Measurements from ENCODE around the gene TTLL11.
"Not testable (repeated sequence)": the region's sequence is repeated elsewhere in the genome, so short reads cannot be mapped to it uniquely, and the experiment has no call there.

The TTLL11 gene

DNA sequence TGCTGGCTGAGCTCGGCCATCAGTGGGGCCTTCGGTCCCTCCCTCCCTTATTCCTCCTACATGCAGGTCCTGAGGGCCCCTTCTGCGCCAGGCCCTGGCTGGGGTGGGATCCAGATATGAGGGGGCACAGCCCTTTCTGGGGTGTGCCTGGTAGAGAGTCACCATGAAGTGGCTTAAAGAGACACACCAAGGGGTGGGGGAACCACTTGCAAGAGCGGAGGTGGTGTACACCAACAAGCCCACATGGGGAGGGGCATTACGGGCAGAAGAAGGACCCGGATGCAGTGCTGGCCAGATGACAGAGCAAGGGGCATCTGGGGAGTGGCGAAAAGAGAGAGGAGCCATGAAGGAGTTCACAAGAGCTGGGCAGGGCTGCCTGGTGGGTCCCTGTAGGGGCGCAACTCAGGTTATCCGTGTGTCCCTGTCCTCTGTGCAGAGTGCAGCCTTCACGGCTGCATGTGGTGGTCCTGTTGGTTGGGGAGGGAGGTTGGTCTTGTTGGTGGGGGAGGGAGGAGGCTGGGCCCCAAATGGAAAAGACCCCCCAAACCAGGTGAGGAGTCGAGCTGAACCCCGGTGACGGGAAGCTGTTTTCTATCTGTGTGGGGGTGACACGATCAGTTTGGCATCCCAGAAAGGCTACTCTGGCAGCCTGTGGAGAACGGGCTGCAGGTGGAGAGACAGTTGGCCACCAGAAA lies 283.6 kb downstream of the TTLL11 start:
- ATAC-seq, result no peak

DNA sequence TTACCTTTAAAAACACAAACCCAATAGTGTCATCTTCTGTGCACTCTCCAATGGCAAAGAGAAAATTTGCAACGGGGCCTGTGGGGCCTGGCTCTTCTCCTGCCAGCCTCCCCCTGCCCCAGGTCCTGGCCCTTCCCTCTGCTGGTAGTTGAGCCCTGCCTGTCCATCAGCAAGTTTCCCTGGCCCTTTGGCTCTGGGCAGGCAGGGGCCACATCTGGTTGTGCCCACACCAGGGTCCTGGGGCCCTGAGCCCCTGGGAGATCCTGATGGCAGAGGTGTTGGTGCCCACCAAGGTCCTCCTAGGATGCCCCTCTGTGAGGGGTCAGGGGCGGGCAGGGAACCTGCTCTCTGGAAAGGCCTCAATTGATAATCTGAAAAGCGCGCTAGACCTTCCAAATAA lies 284.3 kb downstream of the TTLL11 start:
- no peak for ATAC-seq

DNA sequence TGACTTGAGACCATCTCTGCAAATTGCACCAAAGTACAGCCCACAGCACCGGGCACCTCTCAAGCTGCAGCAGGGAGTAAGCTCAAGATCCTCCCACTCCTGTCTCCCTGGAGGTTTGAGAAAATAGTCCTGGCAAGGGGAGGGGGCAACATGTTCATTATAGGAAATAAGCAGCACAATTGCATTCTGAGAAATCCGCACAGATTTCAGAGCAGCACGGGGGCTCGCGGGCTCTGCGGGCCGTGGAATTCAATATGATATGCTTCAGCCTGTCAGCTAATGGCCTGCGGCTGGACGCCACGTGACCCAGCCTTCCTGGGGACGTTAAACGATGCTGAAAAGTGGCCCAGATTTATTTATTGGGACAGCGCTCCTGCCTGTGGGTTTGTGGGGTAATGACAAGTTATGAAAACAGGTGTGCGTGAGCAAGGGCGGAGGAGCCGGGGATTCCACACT lies 285.3 kb downstream of the TTLL11 start:
- no peak for ATAC-seq

DNA sequence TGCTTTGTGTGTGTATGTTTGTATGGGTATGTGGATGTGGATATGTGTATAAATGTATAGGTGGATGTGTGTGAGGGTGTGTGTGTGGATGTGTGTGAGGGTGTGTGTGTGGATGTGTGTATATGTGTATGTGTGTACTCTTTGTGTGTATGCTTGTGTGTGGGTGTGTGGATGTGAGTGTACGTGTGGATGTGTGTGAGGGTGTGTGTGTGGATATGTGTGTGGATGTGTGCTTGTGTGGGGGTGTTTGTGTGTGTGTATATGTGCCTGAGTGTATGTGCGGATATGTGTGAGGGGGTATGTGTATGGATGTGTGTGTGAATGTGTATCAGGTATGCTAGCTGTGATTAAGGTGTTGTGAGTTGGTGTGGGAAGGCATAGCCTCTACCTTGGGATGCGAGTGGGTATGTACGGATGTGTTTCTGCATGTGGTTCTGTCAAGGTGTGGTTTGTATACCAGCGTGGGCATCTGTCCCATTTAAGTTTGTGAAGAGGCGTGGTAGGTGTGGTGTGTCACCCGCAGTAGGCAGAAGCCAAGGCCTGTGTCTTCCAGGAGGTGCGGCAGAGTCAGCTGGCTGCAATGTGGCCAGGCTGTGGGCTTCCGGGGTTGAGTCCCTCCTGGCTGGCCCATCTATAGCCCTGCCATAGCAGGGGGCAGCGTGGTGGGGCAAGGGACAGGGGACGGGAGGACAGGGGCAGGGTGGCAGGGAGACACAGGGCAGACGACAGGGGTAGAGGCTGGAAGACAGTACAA lies 285.9 kb downstream of the TTLL11 start:
- no peak for ATAC-seq

DNA sequence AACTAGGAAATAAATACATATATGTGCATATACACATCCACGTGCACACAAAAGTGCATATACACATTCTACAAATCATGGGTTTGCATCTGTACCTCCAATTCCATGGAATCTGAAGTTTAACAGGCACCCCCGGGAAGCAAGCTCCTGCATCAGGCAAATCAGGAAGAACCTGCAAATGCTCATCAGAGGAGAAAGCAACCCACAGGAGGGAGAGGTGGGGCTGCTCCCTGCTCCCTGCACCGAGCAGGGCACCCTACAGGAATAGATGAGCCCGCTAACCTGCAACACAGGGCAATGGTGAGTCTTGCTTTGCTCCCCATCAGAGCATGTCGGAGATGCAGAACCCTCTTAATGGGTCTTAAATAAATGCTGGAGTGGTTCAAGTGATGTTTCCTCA lies 290.4 kb downstream of the TTLL11 start:
- ATAC-seq, result no peak

DNA sequence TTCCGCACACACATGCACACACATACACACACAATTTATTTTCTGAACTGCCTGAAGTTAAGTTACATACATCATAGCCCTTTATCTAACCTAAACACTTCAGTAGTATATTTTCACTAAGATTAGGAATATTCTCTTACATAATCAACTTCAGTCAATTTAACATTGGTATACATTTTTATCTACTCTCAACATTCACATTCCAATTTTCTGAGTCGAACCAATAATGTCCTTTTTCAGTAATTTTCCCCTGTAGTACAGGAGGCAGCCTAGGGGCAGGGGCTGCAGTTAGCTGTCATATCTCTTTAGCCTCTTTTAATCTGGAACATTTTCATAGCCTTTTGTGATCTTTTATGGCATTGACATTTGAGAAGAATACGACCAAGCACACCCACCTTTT lies 291.5 kb downstream of the TTLL11 start:
- ATAC-seq, result no peak

DNA sequence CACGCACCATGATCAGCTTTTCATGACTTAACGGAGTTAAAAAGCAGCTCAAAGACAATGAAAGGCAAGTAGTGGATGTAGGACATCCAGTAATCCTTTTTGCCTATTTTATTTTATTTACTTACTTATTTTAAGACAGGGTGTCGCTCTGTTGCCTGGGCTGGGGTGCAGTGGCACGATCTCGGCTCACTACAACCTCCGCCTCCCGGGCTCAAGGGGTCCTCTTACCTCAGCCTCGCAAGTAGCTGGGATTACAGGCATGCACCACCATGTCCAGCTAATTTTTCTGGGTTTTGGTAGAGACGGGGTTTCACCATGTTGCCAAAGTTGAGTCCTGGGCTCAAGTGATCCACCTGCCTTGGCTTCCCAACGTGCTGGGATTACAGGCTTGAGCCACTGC lies 292.7 kb downstream of the TTLL11 start:
- no peak for ATAC-seq

DNA sequence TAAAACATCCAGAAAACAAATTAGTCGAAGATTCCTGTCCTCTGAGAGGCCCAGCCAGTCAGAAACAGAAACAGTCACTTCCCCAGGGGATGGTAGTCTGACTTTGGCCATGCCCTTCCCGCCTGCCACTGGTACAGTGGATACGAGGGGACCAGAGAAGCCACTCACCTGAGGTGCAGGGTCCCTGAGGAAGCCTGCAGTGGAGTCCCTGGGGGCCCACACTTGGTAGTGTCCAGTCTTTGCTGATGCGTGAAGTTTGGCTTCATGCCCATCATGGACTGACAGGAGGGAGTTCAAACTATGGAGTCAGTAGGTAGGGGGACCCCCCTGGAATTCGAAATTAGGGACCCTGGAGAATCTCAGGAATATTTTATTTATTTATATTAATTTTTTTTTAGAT lies 294.2 kb downstream of the TTLL11 start:
- no peak for ATAC-seq

DNA sequence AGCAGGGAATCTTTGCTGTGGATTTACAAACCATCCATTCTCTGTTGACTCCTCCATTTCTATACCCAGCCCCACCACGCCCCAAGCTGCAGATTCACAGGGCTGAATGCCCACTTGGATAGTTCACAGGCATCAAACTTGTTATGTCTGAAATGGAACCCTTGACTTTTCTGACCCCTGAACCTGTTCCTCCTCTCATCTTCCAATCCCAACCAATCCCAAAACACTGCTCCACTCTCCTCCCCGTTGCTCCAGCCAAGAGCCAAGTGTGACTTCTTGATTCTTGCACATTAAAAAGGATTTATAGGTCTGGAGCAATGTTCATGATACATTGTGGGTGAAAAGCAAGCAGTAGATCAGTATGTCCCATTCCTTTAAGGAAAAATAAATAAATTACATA lies 296.0 kb downstream of the TTLL11 start:
- no peak for ATAC-seq

DNA sequence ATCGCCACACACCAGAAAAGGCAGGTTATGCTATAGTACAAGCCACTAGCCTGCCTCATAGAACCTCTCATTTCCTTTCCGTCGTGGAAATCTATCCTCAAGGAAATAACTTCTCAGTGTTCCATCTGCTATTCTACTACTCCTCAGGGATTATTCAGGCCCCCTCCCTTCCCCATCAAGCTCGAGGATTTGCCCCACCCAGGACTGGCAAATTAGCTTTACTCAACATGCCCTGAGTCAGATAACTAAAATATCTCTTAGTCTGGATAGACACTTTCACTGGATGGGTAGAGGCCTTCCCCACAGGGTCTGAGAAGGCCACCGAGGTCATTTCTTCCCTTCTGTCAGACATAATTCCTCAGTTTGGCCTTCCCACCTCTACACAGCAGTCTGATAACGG lies 298.8 kb downstream of the TTLL11 start:
- ATAC-seq, result not testable (repeated sequence)

DNA sequence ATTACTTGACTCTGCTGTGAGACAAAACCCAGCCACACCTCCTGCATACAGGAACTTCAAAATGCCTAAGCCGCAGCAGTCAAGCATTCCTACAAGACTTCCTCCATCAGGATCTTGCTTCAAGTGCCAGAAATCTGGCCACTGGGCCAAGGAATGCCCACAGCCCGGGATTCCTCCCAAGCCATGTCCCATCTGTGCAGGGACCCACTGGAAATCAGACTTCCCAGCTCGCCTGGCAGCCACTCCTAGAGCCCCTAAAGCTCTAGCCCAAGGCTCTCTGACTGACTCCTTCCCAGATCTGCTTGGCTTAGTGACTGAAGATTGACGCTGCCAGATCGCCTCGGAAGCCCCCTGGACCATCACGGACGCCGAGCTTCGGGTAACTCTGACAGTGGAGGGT lies 300.6 kb downstream of the TTLL11 start:
- ATAC-seq, result not testable (repeated sequence)

DNA sequence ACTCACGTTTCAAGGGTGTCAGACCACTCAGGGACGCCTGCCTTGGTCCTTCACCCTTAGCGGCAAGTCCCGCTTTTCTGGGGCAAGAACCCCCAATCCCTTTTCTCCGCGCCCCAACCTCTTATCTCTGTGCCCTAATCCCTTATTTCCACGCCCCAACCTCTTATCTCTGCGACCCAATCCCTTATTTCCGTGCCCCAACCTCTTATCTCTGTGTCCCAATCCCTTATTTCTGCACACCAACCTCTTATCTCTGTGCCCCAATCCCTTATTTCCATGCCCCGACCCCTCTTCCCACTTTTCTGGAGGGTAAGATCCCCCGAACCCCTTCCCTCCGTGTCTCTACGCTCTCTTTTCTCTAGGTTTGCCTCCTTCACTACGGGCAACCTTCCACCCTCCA lies 302.3 kb downstream of the TTLL11 start:
- ATAC-seq, result no peak

DNA sequence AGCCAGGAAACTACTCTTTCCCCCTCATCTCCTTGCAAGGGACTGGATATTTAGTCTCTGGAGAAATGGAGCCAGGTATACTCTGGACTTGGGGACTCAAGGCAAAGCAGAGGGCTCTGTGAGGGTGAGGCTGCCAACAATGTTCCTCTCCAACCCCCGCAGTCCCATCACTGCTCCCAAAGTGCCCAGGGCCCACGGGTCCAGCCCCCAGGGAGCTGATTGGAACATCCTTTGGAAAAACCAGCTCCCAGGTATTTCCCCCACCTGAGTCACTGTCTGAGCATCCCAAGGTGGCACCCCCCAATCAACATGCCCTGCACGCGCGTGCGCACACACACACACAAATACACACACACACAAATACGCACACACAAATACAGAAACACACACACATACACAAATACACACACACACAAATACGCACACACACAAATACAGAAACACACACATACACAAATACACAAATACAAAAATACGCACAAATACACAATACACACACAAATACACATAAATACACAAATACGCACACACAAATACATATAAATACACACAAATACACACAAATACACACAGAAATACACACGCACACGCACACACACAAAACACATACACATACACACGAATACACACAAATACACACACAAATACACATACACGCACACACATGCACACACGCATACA lies 304.3 kb downstream of the TTLL11 start:
- ATAC-seq, result no peak

DNA sequence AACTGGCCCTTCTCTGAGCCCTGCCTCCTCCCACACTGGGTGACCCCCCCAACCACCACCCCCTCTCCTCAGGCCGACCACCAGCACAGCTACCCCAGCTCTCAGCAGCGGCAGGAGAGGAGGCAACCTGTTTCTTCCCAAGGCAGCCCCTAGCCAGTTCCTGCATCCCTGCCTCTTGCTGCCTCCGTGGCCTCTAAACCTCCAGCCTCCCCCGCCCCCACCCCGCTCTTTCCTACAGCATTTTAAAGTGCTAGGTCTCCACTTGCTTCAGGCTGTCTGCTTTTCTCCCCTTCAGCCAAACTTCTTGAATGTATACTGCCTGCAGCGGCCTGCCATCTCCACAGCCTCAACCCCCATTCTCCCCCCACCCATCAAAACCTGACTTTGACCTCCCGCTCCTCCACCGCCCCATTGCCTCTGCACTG lies 306.1 kb downstream of the TTLL11 start:
- ATAC-seq, result no peak

DNA sequence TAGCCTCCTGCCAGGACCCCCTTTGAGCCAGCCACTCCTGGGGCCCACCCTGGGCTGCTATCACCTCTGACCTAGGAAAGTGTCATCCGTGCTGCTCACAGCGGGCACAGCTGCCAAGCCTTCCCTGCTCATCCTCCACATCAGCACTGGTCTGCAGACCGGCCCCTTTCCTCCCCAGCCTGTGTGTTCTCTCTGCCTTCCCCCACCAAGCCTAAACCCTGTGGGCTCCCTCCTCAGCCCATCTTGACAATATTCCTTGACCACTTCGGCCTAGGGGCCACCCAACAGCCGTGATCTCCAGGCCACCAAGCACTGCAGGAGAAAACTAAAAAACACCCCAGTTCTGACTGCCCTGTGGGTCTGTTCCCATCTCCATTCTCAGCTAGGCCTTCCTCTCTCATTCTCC lies 306.6 kb downstream of the TTLL11 start:
- ATAC-seq, result no peak

DNA sequence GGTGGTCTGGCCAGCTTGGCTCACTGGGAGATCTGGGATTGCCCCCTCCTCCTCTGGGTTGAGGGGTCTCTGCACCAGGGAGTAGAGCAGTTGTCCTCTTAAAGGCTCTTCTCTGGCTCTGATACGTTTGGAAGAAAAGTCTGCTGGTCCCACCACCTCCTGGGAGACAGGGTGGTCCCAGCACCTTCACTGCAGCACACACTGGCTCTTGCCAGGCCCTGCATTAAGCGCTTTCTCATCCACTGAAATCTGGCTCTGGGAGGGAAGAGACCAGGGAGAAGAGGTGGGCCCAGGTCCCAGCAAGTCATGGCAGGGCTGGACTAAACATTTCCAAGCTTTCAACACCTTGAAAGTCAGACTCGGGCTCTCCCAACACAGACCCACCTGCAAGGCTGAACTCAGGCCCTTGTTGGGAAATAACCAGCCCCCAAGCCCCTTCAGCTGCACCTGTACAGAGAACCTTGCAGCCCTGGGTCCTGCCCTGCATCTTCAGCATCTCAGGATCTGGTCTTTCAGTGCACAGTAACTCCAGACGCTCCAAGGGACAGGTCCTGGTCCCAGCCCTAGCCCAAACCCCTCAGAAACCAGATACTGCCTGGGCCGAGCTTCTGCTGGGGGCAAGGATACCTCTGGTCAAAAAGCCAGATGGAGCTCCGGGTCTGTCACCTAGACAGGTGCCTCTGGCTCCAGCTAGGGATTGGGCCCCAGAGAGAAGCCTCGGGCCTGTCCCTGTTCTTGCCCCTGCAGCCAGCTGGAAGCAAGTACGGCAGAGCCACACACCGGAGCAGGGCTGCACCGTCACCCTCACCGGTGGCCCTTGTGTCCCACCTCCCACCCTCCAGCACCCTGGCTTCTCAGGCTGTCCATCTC lies 307.2 kb downstream of the TTLL11 start:
- no peak for ATAC-seq

DNA sequence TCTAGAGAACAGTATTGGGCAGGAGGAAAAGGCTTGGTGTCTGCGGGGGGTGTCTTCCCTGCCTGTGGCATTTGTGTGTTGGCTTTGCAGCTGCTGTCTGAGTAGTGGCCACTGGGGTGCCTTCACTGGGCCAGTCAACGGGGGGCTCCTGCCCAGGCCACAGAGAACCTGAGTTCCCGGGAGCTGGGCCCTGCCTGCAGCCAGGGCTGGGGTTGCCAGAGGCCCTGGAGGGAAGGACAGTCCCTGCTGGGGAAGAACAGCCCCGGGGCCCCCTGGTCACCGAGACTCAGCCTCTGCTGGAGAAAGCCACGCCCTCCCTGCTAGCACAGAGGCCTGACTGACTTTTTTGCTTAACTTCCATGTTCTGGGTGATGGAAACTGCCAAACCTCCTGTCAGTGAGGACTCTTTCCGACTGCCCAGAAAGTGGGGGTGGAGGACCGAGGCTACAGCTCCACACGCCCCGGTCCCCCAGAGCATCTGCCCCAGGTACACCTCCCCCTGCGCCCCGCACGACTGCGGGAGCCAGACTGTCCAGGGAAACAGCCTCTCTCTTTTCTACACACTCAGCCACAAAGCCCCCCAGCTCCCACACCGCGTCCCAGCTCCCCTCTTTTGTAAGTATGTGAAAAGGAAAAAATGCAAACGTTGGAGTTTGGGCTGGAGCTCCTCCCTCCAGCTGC lies 308.2 kb downstream of the TTLL11 start:
- ATAC-seq, result no peak

DNA sequence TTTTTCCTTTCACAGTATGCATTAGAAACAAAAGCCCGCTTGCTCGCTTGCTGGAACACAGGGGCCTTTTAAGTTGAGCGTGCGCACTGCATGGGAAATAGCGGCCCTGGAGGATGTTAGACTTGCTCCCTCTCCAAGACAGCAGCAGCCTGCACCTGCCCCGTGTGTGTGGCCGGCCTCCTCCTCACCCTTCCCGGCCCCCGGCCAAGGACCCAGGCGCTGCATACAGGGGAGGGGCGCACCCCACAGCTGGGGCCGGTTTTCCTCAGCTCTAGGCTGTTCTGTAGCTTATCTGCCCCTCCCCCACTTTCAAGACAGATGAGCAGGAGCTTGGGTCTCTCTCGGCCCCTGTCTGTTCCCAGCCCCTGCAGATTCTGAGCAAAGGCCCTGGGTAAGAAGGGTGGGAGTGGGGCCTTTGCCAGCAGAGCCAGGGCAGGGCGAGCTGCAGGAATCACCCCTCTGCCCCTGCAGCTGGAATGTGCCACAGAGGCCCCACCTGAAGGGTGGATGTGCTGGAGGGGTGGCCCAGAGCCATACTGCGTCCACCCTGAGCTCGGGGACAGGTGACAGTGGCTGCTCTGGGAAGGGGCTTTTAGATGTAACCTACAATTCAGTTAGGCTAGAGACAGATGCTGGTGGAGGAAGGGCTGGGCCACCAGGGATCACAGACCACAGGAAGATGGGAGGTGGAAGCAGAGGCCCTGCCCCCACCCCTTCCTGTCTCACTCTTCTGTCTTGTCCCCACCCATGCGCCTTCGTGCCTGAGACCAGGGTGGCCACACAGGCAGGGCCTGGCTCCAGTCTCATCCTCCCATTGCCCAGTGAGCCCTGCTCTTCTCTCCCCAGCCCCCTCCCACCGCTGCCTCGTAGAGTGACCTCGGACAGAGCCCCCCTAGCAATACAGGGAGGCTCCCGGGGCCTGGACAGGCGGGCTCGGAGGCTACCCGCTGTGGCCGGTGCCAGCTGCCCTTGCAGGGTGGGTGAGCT lies 309.3 kb downstream of the TTLL11 start:
- no peak for ATAC-seq

DNA sequence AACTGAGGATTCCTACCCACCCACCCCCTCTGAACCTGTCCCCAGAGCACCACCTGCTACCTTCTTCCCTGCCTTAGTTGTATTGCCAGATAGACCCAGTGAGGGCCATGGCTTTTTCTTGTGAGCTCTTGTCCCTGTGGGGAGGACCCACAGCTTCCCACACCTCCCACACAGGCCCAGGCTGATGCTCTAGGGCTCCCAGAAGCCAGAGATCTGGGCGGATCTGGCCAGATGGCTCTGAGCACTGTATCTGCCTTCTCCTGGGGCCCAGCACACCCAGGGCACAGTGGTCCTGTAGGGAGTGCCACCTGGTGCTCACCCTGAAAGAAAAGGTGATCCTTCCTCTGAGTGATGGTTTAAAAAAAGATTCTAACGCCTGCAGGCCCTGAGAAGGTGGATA lies 310.0 kb downstream of the TTLL11 start:
- no peak for ATAC-seq

DNA sequence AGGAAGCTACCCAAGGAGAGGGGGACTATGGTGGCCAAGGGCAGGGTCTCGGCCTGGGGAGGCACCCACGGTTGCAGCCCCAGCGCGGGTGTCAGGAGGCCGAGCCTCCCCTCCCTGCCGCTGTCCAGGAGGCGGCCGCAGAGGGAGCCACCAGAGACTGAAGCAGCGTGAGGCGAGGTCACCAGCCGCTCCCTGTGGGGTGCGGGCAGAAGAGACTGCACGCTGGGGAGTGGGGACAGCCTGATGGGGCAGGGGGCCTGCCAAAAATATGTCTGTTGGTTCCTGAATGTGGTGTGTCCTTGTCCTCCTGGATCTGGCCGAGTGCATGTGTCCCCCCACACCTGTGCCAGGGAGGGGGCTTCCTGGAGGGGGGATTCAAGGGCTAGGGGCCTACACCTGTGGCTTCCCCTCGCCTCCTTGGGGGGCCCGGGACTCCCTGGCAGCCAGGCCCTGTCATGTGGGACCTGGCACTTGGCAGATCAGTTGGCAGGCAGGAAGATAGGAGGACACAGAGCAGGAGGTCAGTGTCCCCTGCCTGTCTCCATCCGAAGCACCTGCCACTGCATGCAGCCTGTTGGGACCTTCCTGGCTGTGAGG lies 310.5 kb downstream of the TTLL11 start:
- ATAC-seq, result no peak

All from activated CD4-positive, CD25-positive, alpha-beta regulatory T cell treated with anti-CD3 and anti-CD28 coated beads, Interleukin-2, amount 50 U/mL, for 24 hours (primary cell).